ENCODE measurements around the gene UBE2E2. TPM values are rescaled to one million over a fixed set of nuclear protein-coding genes. Genes with fewer than 3 reads are reported as not detected.

Gene UBE2E2
- total RNA-seq, 1 experiment from 2014 or later, result 54.9 TPM

- TF ChIP-seq AFF4 (CRISPR knock-in tag; IDR thresholded peaks at IDR 0.05; ENCODE audit: borderline replicate concordance), result no peak
- no peak for TF ChIP-seq ZNF532 (CRISPR knock-in tag; IDR thresholded peaks at IDR 0.05; ENCODE audit: borderline replicate concordance)
- no peak for TF ChIP-seq E2F1 (CRISPR knock-in tag; IDR thresholded peaks at IDR 0.05)
- no peak for TF ChIP-seq FOXK1 (CRISPR knock-in tag; IDR thresholded peaks at IDR 0.05)
These were observed 324.2 kb downstream of the UBE2E2 start (continued) for GRCh38 chr3:23527326-23527725.

GRCh38 chr3:23533596-23533995 is 330.5 kb downstream of the UBE2E2 start:
- no peak overlapping the region for H3K4me3 Mint-ChIP-seq
- H3K4me1 Mint-ChIP-seq, result peaks cover 22% of the 10 kb centered on the region
- H3K27ac Mint-ChIP-seq, result no peak overlapping the region
- no peak for DNase-seq (ENCODE audit: low spot score)
- ChIA-PET CTCF (no interaction called here), POLR2A (no interaction called here)
- no peak for ATAC-seq
- H3K36me3 Mint-ChIP-seq, result no peaks in the 10 kb centered on the region
- H3K9me3 Mint-ChIP-seq, result no peaks in the 10 kb centered on the region
- TF ChIP-seq SP1 (CRISPR knock-in tag; conservative IDR thresholded peaks at IDR 0.05) (no peak), RELA (CRISPR knock-in tag; IDR thresholded peaks at IDR 0.05; ENCODE audit: borderline replicate concordance) (no peak), NR2C2 (CRISPR knock-in tag; IDR thresholded peaks at IDR 0.05) (no peak), JAZF1 (CRISPR knock-in tag; IDR thresholded peaks at IDR 0.05) (no peak), ETV6 (CRISPR knock-in tag; IDR thresholded peaks at IDR 0.05) (no peak), MLX (CRISPR knock-in tag; IDR thresholded peaks at IDR 0.05) (no peak), ZNF671 (CRISPR knock-in tag; IDR thresholded peaks at IDR 0.05) (no peak), ELF4 (CRISPR knock-in tag; IDR thresholded peaks at IDR 0.05; ENCODE audit: low read depth) (no peak), ZNF532 (CRISPR knock-in tag; IDR thresholded peaks at IDR 0.05; ENCODE audit: borderline replicate concordance) (no peak), JUN (CRISPR knock-in tag; IDR thresholded peaks at IDR 0.05) (no peak), EMX1 (CRISPR knock-in tag; IDR thresholded peaks at IDR 0.05) (no peak), CTCF (IDR thresholded peaks at IDR 0.05) (no peak), ZMAT4 (CRISPR knock-in tag; IDR thresholded peaks at IDR 0.05) (no peak), IRF1 (CRISPR knock-in tag; IDR thresholded peaks at IDR 0.05) (no peak), OVOL2 (CRISPR knock-in tag; IDR thresholded peaks at IDR 0.05; ENCODE audit: borderline replicate concordance) (no peak), GABPB1 (CRISPR knock-in tag; IDR thresholded peaks at IDR 0.05) (no peak)
- no peaks in the 10 kb centered on the region for H3K27me3 Mint-ChIP-seq (ENCODE audit: low read depth)

Measured in WTC11 (cell line).